Measurements from ENCODE around the gene VAPA. TPM values are rescaled to one million over a fixed set of nuclear protein-coding genes. Genes with fewer than 3 reads are reported as not detected.

VAPA gene
- polyA plus RNA-seq, 3 donors = 106 to 393 (median 334) TPM

GRCh38 chr18:9914584-9915290 lies 921 bp downstream of the VAPA start:
- under 1% methylated on average over 75 of the region's 77 CpGs for WGBS (ENCODE audit: insufficient coverage)
- Mint-ChIP-seq H3K9me3 (peaks cover 0 to 6% (median 0%) of the 10 kb centered on the region in 7 donors), H3K27me3 (ENCODE audit: low read depth in 3 of 3) (no peaks in the 10 kb centered on the region), H3K36me3 (no peaks in the 10 kb centered on the region), H3K4me3 (peak overlapping the region; percentile 83 to 90), H3K27ac (peak overlapping the region; percentile 84 to 93 (median 92)), H3K4me1 (peaks cover 39% of the 10 kb centered on the region)
- Histone ChIP-seq H4K20me1 (ENCODE audit: insufficient read depth, low read length) (peaks cover 51% of the 10 kb centered on the region), H3K4me3 (replicated peaks in 1 of 3; ENCODE audit: low read depth in 2 of 3, low read length in 3 of 3) (peak overlapping the region; percentile 87 to 98 (median 95)), H3K9ac (ENCODE audit: insufficient read depth, low read length, poor library complexity, severe bottlenecking) (peak overlapping the region; percentile 99), H3K4me1 (ENCODE audit: control insufficient read depth in 1 of 2, insufficient read depth in 2 of 2, low read length in 2 of 2) (peaks cover 41 to 71% of the 10 kb centered on the region in 2 donors), H3K9me3 (replicated peaks in 1 of 2; ENCODE audit: control insufficient read depth in 1 of 2, insufficient read depth in 1 of 2, low read length in 2 of 2) (peaks cover 0 to 4% of the 10 kb centered on the region in 2 donors), H3K27ac (ENCODE audit: low read depth in 1 of 2, low read length in 2 of 2) (peak overlapping the region; percentile 80 to 97), H3K36me3 (replicated peaks in 1 of 2; ENCODE audit: control insufficient read depth in 1 of 2, insufficient read depth in 2 of 2, low read length in 2 of 2) (no peaks in the 10 kb centered on the region), H2AFZ (ENCODE audit: insufficient read depth, low read depth, low read length, poor library complexity, severe bottlenecking) (no peak overlapping the region), H3K79me2 (ENCODE audit: insufficient read depth, low read length) (peaks cover 57% of the 10 kb centered on the region), H3K4me2 (replicated peaks; ENCODE audit: extremely low read depth, low read length, poor library complexity, severe bottlenecking) (peak overlapping the region; percentile 68), H3K27me3 (ENCODE audit: control insufficient read depth in 2 of 2, insufficient read depth in 2 of 2, low read length in 2 of 2) (no peaks in the 10 kb centered on the region)
- intact Hi-C loops (cut with micrococcal nuclease) = loop anchor here (5.0 to 10.0 kb wide), 2 partner anchors 62 to 210 kb away; partner anchors contain the start of gene RAB31 (in 2 of the 2)
- peak; percentile 81 to 94 (median 87) for DNase-seq
- TF ChIP-seq, protein P1, sequence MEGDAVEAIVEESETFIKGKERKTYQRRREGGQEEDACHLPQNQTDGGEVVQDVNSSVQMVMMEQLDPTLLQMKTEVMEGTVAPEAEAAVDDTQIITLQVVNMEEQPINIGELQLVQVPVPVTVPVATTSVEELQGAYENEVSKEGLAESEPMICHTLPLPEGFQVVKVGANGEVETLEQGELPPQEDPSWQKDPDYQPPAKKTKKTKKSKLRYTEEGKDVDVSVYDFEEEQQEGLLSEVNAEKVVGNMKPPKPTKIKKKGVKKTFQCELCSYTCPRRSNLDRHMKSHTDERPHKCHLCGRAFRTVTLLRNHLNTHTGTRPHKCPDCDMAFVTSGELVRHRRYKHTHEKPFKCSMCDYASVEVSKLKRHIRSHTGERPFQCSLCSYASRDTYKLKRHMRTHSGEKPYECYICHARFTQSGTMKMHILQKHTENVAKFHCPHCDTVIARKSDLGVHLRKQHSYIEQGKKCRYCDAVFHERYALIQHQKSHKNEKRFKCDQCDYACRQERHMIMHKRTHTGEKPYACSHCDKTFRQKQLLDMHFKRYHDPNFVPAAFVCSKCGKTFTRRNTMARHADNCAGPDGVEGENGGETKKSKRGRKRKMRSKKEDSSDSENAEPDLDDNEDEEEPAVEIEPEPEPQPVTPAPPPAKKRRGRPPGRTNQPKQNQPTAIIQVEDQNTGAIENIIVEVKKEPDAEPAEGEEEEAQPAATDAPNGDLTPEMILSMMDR (IDR thresholded peaks at IDR 0.05) = no peak

- peak in 1 of 3 donors; percentile 27 for DNase-seq
- Mint-ChIP-seq H3K36me3 (no peaks in the 10 kb centered on the region), H3K27ac (peak overlapping the region; percentile 84 to 93 (median 92)), H3K9me3 (peaks cover 0 to 6% (median 0%) of the 10 kb centered on the region in 7 donors), H3K4me3 (peak overlapping the region; percentile 83 to 90), H3K4me1 (peaks cover 32% of the 10 kb centered on the region), H3K27me3 (ENCODE audit: low read depth in 3 of 3) (no peaks in the 10 kb centered on the region)
- intact Hi-C loops (cut with micrococcal nuclease) = loop anchor here (10.0 kb wide), 1 partner anchor 211 kb away; the partner anchor contains the start of gene RAB31 (in 2 of the 2)
- peaks cover 0 to 4% of the 10 kb centered on the region in 2 donors for H3K9me3 ChIP-seq (replicated peaks in 1 of 2; ENCODE audit: control insufficient read depth in 1 of 2, insufficient read depth in 1 of 2, low read length in 2 of 2)
- no peak overlapping the region for H2AFZ ChIP-seq (ENCODE audit: insufficient read depth, low read depth, low read length, poor library complexity, severe bottlenecking)
- H4K20me1 ChIP-seq (ENCODE audit: insufficient read depth, low read length) = peaks cover 58% of the 10 kb centered on the region
- peak overlapping the region; percentile 99 for H3K9ac ChIP-seq (ENCODE audit: insufficient read depth, low read length, poor library complexity, severe bottlenecking)
- H3K27me3 ChIP-seq (ENCODE audit: control insufficient read depth in 2 of 2, insufficient read depth in 2 of 2, low read length in 2 of 2) = no peaks in the 10 kb centered on the region
- peak overlapping the region; percentile 80 to 97 for H3K27ac ChIP-seq (ENCODE audit: low read depth in 1 of 2, low read length in 2 of 2)
- TF ChIP-seq, protein P1 (IDR thresholded peaks at IDR 0.05) = no peak
- peak overlapping the region; percentile 87 to 98 (median 95) for H3K4me3 ChIP-seq (replicated peaks in 1 of 3; ENCODE audit: low read depth in 2 of 3, low read length in 3 of 3)
- 0% methylated on average over 3 of the region's 5 CpGs for WGBS (ENCODE audit: insufficient coverage)
- H3K4me1 ChIP-seq (ENCODE audit: control insufficient read depth in 1 of 2, insufficient read depth in 2 of 2, low read length in 2 of 2) = peaks cover 42 to 72% of the 10 kb centered on the region in 2 donors
- H3K79me2 ChIP-seq (ENCODE audit: insufficient read depth, low read length) = peaks cover 65% of the 10 kb centered on the region
- H3K4me2 ChIP-seq (replicated peaks; ENCODE audit: extremely low read depth, low read length, poor library complexity, severe bottlenecking) = peak overlapping the region; percentile 68
- no peaks in the 10 kb centered on the region for H3K36me3 ChIP-seq (replicated peaks in 1 of 2; ENCODE audit: control insufficient read depth in 1 of 2, insufficient read depth in 2 of 2, low read length in 2 of 2)
Measured at GRCh38 chr18:9915291-9916076, 1.7 kb downstream of the VAPA start.

Data from CD14-positive monocyte (primary cell).